K562 (cell line): ENCODE data around the gene ATP9B. TPM values are rescaled to one million over a fixed set of nuclear protein-coding genes. Genes with fewer than 3 reads are reported as not detected.

Source experiments
- ATAC-seq: fragments of 200-7000 bp; cut with Tn5 transposase; 3 replicates; pipeline ENCODE4 v1.9.1; 2020; ENCODE audit warnings: moderate library complexity
- BruUV-seq: library from RNA; stranded (reverse); fragments of 400-500 nt; replicated peaks from 2 replicates; lab custom pipeline; 2021; lab: Mats Ljungman, UMichigan
- CTCF ChIA-PET: fragments of 300-600 bp; formaldehyde crosslinking; extraction: SDS; loops from one replicate; lab custom pipeline; 2021; ENCODE audit warnings: low intra/inter-chr PET ratio; lab: Yijun Ruan, JAX
- POLR2A ChIA-PET: fragments of 300-600, 350-650 bp; sonication (Branson Sonifier 250); formaldehyde crosslinking; extraction: SDS; loops from one replicate; lab custom pipeline; 2021; ENCODE audit warnings: antibody characterized with exemption, inconsistent platforms; lab: Yijun Ruan, JAX
- DNase-seq, 4 experiments: peaks; one replicate each; pipeline versions ENCODE4 v3.0.0 to v3.0.0-alpha.2; 2011 to 2018; ENCODE audit warnings: low spot score in 3 of 4, mixed read lengths in 3 of 4; ENCODE audit errors: extremely low read depth in 1 of 4
- FAIRE-seq: peaks from 2 replicates; lab custom pipeline; 2011; peaks lifted over from hg19 to GRCh38; lab: Jason Lieb, UNC
- H2AFZ ChIP-seq: 2 replicates; pipeline ENCODE4 v1.6.0; 2011; ENCODE audit warnings: low read depth, low read length, control low read depth, inconsistent platforms
- H3K27ac ChIP-seq: fragments of 200-600 bp; 3 replicates; pipeline ENCODE4 v1.8.0; 2011; ENCODE audit warnings: low read depth, mild to moderate bottlenecking, control low read depth, inconsistent platforms, low read length, moderate library complexity, mixed read lengths; ENCODE audit errors: extremely low read depth
- H3K27me3 ChIP-seq, 2 experiments: fragments of 300-600 bp in 1 of 2; 2 replicates in 1 of 2; 3 replicates in 1 of 2; pipeline versions ENCODE4 v1.6.0 to v1.8.0; 2011; ENCODE audit warnings: inconsistent platforms in 2 of 2, low read length in 2 of 2, mild to moderate bottlenecking in 1 of 2, mixed read lengths in 1 of 2, moderate library complexity in 1 of 2; ENCODE audit not compliant: control insufficient read depth in 2 of 2, insufficient read depth in 2 of 2
- H3K36me3 ChIP-seq: fragments of 300-600 bp; 3 replicates; pipeline ENCODE4 v1.8.0; 2011; ENCODE audit warnings: mild to moderate bottlenecking, low read length, inconsistent platforms; ENCODE audit not compliant: control insufficient read depth, insufficient read depth
- H3K4me1 ChIP-seq, 2 experiments: fragments of 200-600 bp in 1 of 2; replicated peaks in 1 of 2; 2 replicates in 1 of 2; 3 replicates in 1 of 2; pipeline versions ENCODE4 v1.5.1 to v1.8.0; 2011; ENCODE audit warnings: inconsistent platforms in 2 of 2, low read length in 2 of 2, mild to moderate bottlenecking in 1 of 2, mixed read lengths in 1 of 2, moderate library complexity in 1 of 2; ENCODE audit not compliant: control insufficient read depth in 2 of 2, insufficient read depth in 2 of 2
- H3K4me2 ChIP-seq: 2 replicates; pipeline ENCODE4 v1.6.1; 2011; ENCODE audit warnings: low read length, control low read depth, inconsistent platforms, mixed read lengths; ENCODE audit not compliant: insufficient read depth
- H3K4me3 ChIP-seq: fragments of 200-600 bp; sonication (generic), shearing (Covaris generic); 2 replicates; pipeline ENCODE4 v1.5.1; 2016; ENCODE audit warnings: control low read depth, inconsistent platforms
- H3K79me2 ChIP-seq: fragments of 200-600 bp; 3 replicates; pipeline ENCODE4 v1.8.0; 2011; ENCODE audit warnings: low read length, inconsistent platforms; ENCODE audit not compliant: control insufficient read depth, insufficient read depth
- H3K9ac ChIP-seq, 2 experiments: 2 replicates each; pipeline versions ENCODE4 v1.6.0 to v1.6.1; 2011; ENCODE audit warnings: low read depth in 2 of 2, low read length in 2 of 2, control low read depth in 1 of 2, inconsistent platforms in 1 of 2, mild to moderate bottlenecking in 1 of 2, mixed read lengths in 1 of 2; ENCODE audit not compliant: insufficient read depth in 1 of 2
- H3K9me1 ChIP-seq: one replicate; pipeline ENCODE4 v1.6.0; 2011; ENCODE audit warnings: inconsistent platforms, mild to moderate bottlenecking, low read length, moderate library complexity; ENCODE audit not compliant: control insufficient read depth, insufficient read depth
- H3K9me3 ChIP-seq: replicated peaks from 2 replicates; pipeline ENCODE4 v1.5.1; 2011; ENCODE audit warnings: low read depth, low read length, inconsistent platforms; ENCODE audit not compliant: control insufficient read depth, insufficient read depth
- H4K20me1 ChIP-seq: replicated peaks from 2 replicates; pipeline ENCODE4 v1.6.1; 2011; ENCODE audit warnings: low read length, inconsistent platforms, mixed read lengths; ENCODE audit not compliant: control insufficient read depth, insufficient read depth
- ARID4B ChIP-seq: sonication (generic); formaldehyde crosslinking; IDR thresholded peaks from 2 replicates; pipeline ENCODE4 v1.8.0; 2022; ENCODE audit warnings: mild to moderate bottlenecking, missing genetic modification reagents
- BDP1 ChIP-seq: IDR thresholded peaks from 3 replicates; pipeline ENCODE4 v1.6.1; 2011; ENCODE audit not compliant: insufficient read length, insufficient read depth
- CREB3L1 ChIP-seq: fragments of 450-650 bp; IDR thresholded peaks from 2 replicates; pipeline ENCODE4 v1.6.1; 2014; ENCODE audit warnings: low read depth, mild to moderate bottlenecking, moderate library complexity, borderline replicate concordance
- E2F1 ChIP-seq: sonication (generic); formaldehyde crosslinking; IDR thresholded peaks from 2 replicates; pipeline ENCODE4 v1.8.1; 2023; ENCODE audit warnings: mild to moderate bottlenecking, missing genetic modification reagents, moderate library complexity
- HOXB6 ChIP-seq: fragments of 250-450 bp; sonication (Bioruptor Pico); IDR thresholded peaks from 2 replicates; pipeline ENCODE4 v1.5.1; 2022; ENCODE audit warnings: mild to moderate bottlenecking, borderline replicate concordance
- IRF2 ChIP-seq: sonication (generic); formaldehyde crosslinking; IDR thresholded peaks from 2 replicates; pipeline ENCODE4 v1.8.1; 2022; ENCODE audit warnings: mild to moderate bottlenecking, missing genetic modification reagents
- PRDM10 ChIP-seq: fragments of 450-650 bp; IDR thresholded peaks from 2 replicates; pipeline ENCODE4 v1.6.1; 2018; ENCODE audit not compliant: partially characterized antibody
- RAD51 ChIP-seq: fragments of 450-650 bp; IDR thresholded peaks from 2 replicates; pipeline ENCODE4 v1.7.1; 2016; ENCODE audit warnings: low read depth, mild to moderate bottlenecking, borderline replicate concordance
- RBM34 ChIP-seq: fragments of 200-400 bp; formaldehyde crosslinking; IDR thresholded peaks from 2 replicates; pipeline ENCODE4 v1.6.1; 2018; ENCODE audit warnings: low read length, borderline replicate concordance; ENCODE audit not compliant: insufficient read depth
- TAF9B ChIP-seq: fragments of 450-650 bp; IDR thresholded peaks from 2 replicates; pipeline ENCODE4 v1.6.1; 2018; ENCODE audit warnings: mild to moderate bottlenecking; ENCODE audit not compliant: partially characterized antibody
- ZNF217 ChIP-seq: sonication (generic); formaldehyde crosslinking; IDR thresholded peaks from 2 replicates; pipeline ENCODE4 v1.8.0; 2022; ENCODE audit warnings: mild to moderate bottlenecking, missing genetic modification reagents
- WGBS: fragments of 100-300 bp; shearing (Covaris generic); methylation state at CpG from one replicate; pipeline ENCODE4 v1.1.6; 2016; ENCODE audit warnings: low coverage, mixed read lengths; ENCODE audit not compliant: insufficient coverage; ENCODE audit errors: missing lambda C conversion rate; 5-methylcytosine and 5-hydroxymethylcytosine counted together
- in situ Hi-C: fragments of 300-500 bp; cut with MboI; formaldehyde crosslinking; loops from 4 replicates; pipeline ENCODE4 v1.15.0; 2018; ENCODE audit warnings: inconsistent platforms, mixed read lengths
- intact Hi-C: fragments of 100-400 bp; cut with micrococcal nuclease; formaldehyde crosslinking; loops from 2 replicates; pipeline ENCODE4 v1.14.2; 2022
- polyA plus RNA-seq, 8 experiments: library from polyadenylated mRNA; depleted of rRNA in 4 of 8; stranded (reverse) in 5 of 8; unstranded in 3 of 8; fragments of >200 nt; fragmentation: Nextera tagmentation in 2 of 8; fragmentation: Illumina TruSeq in 1 of 8; extraction: Ambion mirVana in 2 of 8; extraction: Trizol in 1 of 8; gene quantifications; 2 replicates each; pipeline versions ENCODE4 v1.2.1 to v1.2.3, GENCODE V29; 2011 to 2014; ENCODE audit warnings: inconsistent platforms in 1 of 8, missing spikeins in 1 of 8
- total RNA-seq, 7 experiments: library from RNA; depleted of rRNA in 6 of 7; stranded (reverse); fragments of >200 nt in 6 of 7; fragmentation: Illumina TruSeq in 2 of 7; extraction: Trizol in 2 of 7; gene quantifications; 2 replicates each; pipeline versions ENCODE4 v1.2.1 to v1.2.3, GENCODE V29; 2011 to 2021; ENCODE audit warnings: low replicate concordance in 1 of 7

Gene ATP9B
- total and polyA plus RNA-seq, 9 of the 15 experiments (the other 6 are each of a cell fraction or from before 2014, with no cell fraction given): 0.66 to 13.2 (median 7.9) TPM

DNA sequence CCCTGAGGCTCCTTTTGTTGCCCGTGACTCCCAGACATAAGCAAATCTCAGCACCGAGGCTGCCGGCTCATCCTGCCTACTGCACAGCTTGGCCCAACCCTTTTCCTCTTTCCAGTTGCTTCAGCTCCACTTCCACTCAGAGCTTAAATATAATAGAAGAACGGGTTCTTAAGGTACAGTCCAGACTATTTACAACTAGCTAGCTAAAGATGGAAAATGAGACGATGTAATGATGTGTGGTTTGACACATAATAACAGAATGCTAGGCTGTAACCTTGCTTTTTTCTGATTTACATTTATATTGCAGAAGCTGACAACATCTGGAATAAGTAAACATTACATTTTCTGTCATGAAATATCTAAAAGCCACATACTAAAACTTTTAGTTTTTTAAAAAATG is 26.9 kb upstream of the ATP9B start:
- H4K20me1 ChIP-seq: no peaks in the 10 kb centered on the region
- intact Hi-C loops: no loop called here
- no peak for DNase-seq
- ChIA-PET CTCF (no interaction called here), POLR2A (no interaction called here)
- peaks cover 11 to 19% of the 10 kb centered on the region in 2 experiments; a peak in 4 of 5 replicates for H3K27me3 ChIP-seq
- H2AFZ ChIP-seq: no peak overlapping the region
- no peaks in the 10 kb centered on the region for H3K79me2 ChIP-seq
- no TSS peak for BruUV-seq
- no peak for FAIRE-seq
- TF ChIP-seq BDP1 (no peak), PRDM10 (no peak), RAD51 (no peak), HOXB6 (no peak), CREB3L1 (no peak), ARID4B (no peak), RBM34 (no peak), IRF2 (no peak), TAF9B (no peak), ZNF217 (CRISPR knock-in tag) (no peak), E2F1 (CRISPR knock-in tag) (no peak)
- ATAC-seq: no peak
- peaks cover 0 to 7% of the 10 kb centered on the region in 2 experiments; a peak in 1 of 5 replicates for H3K4me1 ChIP-seq
- no peak overlapping the region for H3K27ac ChIP-seq
- H3K4me2 ChIP-seq: no peak overlapping the region
- H3K9ac ChIP-seq: no peak overlapping the region
- H3K4me3 ChIP-seq: no peak overlapping the region
- no peaks in the 10 kb centered on the region for H3K36me3 ChIP-seq
- H3K9me1 ChIP-seq: no peaks in the 10 kb centered on the region
- WGBS: 0% methylated on average over 5 of the region's 5 CpGs
- no peaks in the 10 kb centered on the region for H3K9me3 ChIP-seq
- in situ Hi-C loops: no loop called here
